T-helper 1 cell (primary cell): ENCODE results near the gene FXYD4.
A peak's percentile ranks its signal among the peaks of the same experiment; 100 is the strongest.

ENCODE experiments used
- DNase-seq, 5 donors: peaks; one replicate each; pipeline ENCODE4 v3.0.0-alpha.2; 2012 to 2020

FXYD4 gene

DNA sequence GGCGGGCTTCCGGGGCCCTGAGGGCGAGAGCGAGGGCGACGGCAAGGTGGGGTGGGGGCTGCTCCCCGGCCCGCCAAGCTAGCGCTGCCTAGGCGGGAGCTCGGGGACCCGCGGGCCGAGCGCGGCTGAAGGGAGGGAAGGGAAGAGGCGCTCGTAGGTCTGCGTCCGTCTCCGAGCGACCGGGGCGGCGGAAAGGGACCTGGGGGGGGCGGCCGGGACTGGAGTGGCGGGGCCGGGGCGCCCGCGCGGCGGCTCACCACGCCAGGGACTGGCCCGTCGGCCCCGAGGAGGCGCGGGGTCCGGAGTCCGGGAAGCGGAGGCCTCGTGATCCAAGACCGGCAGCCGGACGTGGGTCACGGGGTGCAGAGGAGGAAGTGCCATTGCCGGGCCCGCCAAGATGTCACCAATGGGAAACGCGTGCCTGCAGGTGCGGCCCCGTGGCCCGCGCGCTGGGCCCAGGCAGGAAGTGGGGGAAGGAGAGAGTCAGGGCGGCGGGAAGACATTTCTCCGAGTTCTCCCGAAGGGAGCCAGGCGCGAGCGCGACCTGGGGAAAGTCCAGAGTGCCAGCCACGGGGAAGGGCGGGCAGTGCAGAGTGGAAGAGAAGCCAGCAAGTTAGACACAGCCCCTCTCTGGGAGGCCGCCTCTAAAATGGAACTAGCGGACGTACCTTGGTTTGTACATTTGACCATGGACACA lies 25.6 kb downstream of the FXYD4 start:
- peak; percentile 63 to 92 (median 67) for DNase-seq

DNA sequence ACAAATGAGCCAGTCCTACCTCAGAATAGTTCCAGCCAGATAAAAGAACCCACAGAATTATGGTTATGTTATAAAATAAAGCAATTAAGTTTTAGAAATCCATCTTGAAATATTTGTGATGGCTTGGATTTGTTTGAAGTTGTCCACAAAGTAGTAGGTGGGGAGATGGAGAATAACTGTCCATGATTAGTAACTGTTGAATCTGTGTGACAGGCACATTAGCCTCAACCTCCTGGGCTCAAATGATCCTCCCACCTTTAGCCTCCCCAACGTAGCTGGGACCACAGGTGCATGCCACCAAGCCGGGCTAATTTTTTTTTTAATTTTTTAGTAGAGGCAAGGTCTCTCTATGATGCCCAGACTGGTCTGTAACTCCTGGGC lies 27.5 kb downstream of the FXYD4 start:
- no peak for DNase-seq

GRCh38 chr10:43399320-43400310 lies 28.2 kb downstream of the FXYD4 start:
- peak in 1 of 5 donors; percentile 56 for DNase-seq

- no peak for DNase-seq
Observed at GRCh38 chr10:43401627-43402026, 30.2 kb downstream of the FXYD4 start.

DNA sequence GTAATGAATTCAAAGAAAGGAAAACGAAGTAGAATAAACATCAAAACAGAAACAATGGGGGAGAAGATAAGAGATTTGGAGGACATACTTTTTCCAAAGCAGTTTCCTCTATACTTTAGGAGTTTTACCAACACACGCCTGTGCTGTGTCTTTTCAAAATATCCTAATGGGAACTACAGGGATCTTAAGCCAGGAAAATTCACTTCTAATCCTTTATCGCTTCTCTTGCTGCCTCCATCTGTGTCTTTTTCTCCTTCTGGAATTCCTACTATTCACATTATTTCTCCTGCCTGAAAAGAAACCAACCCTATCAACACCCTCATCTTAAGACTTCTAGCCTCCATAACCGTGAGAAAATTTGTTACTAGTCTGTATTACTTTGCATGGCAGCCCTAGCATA lies 30.7 kb downstream of the FXYD4 start:
- no peak for DNase-seq

DNA sequence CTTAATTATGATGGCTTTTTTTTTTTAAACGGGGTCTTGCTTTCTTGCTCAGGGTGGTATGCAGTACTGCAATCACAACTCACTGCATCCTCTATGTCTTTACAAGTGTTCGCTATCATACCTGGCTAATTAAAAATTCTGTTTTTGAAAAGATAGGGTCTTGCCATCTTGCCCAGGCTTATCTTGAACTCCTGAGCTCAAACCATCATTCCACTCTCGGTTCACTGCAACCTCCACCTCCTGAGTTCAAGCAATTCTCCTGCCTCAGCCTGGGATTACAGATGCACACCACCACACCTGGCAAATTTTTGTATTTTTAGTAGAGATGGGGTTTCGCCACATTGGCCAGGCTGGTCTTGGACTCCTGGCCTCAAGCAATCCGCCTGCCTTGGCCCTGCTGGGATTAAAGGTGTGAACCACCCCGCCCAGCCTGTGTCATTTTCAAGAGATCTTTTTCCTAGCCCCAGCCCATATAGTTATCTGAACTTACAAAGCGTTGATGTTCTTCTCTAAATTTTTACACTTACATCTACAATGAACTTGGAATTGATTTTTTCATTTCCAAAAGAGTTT lies 31.5 kb downstream of the FXYD4 start:
- no peak for DNase-seq

DNA sequence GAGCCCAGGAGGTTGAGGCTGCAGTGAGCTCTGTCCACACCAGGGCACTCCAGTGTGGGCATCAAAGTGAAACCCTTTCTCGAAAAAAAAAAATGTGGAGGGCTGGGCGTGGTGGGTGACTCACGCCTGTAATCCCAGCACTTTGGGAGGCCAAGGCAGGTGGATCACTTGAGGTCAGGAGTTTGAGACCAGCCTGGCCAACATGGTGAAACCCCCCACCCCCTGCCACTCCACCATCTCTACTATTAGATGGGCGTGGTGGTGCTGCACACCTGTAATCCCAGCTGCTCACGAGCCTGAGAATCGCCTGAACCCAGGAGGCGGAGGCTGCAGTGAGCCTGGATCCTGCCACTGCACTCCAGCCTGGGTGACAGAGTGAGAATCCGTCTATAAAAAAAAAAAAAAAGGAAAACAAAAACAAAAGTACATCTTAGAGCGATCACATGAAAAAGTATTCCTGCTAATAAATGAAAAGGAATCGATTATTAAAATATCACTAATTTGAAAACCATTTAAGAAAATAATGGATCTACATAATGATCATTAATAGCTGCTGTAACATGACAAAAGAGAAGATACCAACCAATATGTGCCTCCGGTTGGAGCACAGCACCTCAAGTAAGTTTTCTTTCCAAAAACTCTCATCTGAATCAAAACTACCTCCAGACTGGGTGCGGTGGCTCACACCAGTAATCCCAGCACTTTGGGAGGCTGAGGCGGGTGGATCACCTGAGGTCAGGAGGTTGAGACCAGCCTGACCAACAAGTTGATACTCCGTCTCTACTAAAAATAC lies 32.7 kb downstream of the FXYD4 start:
- no peak for DNase-seq

- DNase-seq: peak in 1 of 5 donors; percentile 41
Observed at GRCh38 chr10:43404704-43405084, 33.3 kb downstream of the FXYD4 start.

- peak; percentile 19 to 58 (median 40) for DNase-seq
Observed at GRCh38 chr10:43407148-43407575, 35.7 kb downstream of the FXYD4 start.

- peak; percentile 76 to 89 (median 80) for DNase-seq
Observed at GRCh38 chr10:43407576-43408330, 36.3 kb downstream of the FXYD4 start.

DNA sequence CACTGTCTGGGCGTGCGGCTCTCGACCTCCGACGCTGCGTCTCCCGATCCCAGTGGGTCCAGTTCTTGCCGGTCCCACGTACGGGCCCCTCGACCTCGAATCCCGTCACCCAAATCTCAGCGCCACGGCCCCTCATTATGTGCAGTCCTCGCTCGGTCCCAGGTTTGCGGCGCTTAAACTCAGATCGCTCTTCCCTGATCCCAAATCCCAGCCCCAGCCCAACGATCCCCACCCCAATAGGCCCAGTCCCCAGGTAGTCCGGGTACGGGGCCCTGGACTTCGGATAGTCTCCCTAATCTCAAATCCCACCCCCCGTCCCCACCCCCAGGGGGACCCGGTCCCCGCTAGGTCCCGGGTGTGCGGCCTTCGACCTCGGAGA lies 36.9 kb downstream of the FXYD4 start:
- DNase-seq: no peak

- DNase-seq: peak; percentile 87 to 97 (median 91)
Observed at GRCh38 chr10:43408710-43409384, 37.4 kb downstream of the FXYD4 start, which contains the start of gene HNRNPF. HNRNPF (minus strand) TSS chr10:43409186; CDS start chr10:43387884, 21,302 bp downstream.

DNA sequence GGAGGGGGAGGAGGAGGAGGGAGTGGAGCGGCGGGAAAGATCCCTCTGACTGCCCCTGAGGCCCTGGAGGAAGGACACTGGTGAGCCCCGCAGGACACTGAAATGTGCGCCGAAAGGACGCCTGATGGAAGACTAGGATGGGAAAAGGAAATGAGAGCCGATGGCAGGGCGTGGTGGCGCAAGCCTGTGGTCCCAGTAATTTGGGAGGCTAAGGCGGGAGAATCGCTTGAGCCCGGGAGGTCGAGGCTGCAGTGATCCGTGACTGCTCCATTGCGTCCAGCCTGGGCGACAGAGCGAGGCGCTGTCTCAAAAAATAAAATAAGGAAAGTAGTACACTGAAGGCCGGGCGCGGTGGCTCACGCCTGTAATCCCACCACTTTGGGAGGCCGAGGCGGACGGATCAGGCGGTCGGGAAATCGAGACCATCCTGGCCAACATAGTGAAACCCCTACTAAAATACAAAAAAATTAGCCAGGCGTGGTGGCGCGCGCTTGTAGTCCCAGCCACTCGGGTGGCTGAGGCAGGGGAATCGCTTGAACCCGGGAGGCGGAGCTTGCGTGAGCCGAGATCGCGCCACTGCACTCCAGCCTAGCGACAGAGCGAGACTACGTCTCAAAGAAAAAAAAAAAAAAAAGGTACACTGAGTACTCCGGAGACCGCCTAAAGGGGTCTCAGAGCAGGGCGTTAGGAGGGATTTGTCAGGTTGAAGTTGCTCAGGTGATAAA lies 38.1 kb downstream of the FXYD4 start:
- peak; percentile 48 to 82 (median 67) for DNase-seq

GRCh38 chr10:43410345-43410744 lies 38.9 kb downstream of the FXYD4 start:
- DNase-seq: no peak

- DNase-seq: no peak
Observed at GRCh38 chr10:43411536-43411935, 40.1 kb downstream of the FXYD4 start.

DNA sequence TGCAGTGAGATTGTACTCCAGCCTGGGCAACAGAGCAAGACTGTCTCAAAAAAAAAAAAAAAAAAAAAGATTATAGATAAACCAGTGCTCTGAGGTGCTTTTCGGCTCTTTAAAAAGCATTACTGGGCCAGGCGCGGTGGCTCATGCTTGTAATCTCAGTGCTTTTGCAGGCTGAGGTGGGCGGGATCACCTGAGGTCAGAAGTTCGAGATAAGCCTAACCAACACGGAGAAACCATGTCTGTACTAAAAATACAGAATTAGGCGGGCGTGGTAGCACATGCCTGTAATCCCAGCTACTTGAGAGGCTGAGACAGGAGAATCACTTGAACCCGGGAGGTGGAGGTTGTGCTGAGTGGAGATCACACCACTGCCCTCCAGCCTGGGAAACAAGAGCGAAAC lies 44.1 kb downstream of the FXYD4 start:
- no peak for DNase-seq

GRCh38 chr10:43417950-43418768 lies 46.7 kb downstream of the FXYD4 start:
- peak in 3 of 5 donors; percentile 13 to 70 (median 26) for DNase-seq

DNA sequence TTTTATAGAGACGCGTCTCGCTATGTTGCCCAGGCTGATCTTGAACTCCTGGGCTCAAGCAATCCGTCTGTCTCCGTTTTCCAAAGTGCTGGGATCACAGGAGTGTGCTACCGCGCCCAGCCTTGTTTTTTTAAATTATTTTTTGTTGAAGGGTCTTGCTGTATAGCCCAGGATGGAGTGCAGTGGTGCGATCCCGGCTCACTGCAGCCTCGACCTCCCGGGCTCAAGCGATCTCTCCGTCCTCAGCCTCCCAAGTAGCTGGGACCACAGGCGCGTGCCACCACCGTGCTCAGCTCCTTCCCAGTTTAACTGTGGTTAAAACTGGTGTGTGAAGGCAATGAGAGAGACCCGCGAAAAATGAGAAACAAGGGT lies 48.5 kb downstream of the FXYD4 start:
- no peak for DNase-seq
